HG03280 (cell line): ENCODE data around the gene PRKD1.
"Not testable (repeated sequence)": the region's sequence is repeated elsewhere in the genome, so short reads cannot be mapped to it uniquely, and the experiment has no call there.

ENCODE experiments used
- ATAC-seq: cut with Tn5 transposase; IDR thresholded peaks from one replicate; pipeline ENCODE4 v1.9.1; 2021; ENCODE audit warnings: mild to moderate bottlenecking, moderate library complexity; ENCODE audit not compliant: unreplicated experiment

PRKD1 gene

DNA sequence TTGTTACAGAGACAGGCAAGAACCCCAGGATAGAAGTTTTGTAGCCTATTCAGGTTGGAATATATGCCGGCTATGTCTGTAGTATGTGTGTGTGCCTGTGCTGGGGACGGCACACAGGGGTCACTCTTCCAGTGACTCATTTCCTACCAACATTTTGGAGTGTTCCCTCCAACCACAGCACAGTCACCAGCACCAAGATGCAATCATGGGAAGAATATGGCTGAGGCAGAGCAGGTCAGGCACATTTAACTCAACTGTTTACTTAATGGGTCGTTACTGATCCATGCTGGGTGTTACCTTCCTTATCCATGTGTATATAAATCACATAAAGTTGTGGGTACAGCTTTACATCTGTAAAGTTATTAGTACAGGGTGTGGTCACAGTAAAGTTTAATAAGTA is 178.3 kb downstream of the PRKD1 start:
- no peak for ATAC-seq

DNA sequence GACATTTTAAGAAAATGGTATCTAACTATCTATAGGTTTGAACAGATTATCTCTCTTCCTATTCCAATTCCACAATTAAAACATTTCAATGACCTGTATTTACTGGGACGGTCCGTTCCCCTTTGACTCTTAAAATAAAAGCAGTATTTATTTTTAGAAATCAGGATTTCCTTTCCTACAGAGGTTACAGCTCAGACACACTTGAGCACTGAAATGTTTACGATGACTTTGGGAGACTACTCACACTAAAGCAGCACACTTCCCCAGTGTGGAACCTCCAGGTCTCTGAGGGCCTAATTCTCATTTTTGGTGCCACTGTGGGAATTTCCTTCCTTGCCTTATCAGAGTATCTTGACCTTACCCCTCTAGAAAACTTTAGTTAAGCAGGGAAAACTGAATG is 181.8 kb downstream of the PRKD1 start:
- ATAC-seq, result no peak

DNA sequence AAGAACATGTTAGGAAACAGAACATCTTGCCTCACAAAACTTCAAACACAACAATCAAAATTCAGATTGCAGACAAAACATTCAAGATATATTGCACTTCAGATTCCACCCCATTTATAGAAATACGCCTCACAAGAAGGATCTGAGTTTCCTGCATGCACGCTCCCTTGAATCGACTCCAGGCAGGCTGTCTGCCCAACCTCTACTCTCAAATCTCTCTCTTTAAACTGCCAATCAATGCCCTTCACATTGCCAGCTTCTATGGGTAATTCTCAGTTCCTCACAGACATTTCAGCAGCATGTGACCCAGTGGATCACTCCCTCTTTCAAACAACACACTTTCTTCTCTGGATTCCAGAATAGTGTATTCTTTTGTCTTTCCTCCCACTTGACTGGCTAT is 184.1 kb downstream of the PRKD1 start:
- no peak for ATAC-seq

GRCh38 chr14:29741909-29742401 is 185.7 kb downstream of the PRKD1 start:
- ATAC-seq, result no peak

- ATAC-seq, result no peak
Observed at GRCh38 chr14:29740491-29740890, 187.2 kb downstream of the PRKD1 start.

- ATAC-seq, result no peak
Observed at GRCh38 chr14:29738950-29739349, 188.7 kb downstream of the PRKD1 start.

- no peak for ATAC-seq
Observed at GRCh38 chr14:29738056-29738455, 189.6 kb downstream of the PRKD1 start.

DNA sequence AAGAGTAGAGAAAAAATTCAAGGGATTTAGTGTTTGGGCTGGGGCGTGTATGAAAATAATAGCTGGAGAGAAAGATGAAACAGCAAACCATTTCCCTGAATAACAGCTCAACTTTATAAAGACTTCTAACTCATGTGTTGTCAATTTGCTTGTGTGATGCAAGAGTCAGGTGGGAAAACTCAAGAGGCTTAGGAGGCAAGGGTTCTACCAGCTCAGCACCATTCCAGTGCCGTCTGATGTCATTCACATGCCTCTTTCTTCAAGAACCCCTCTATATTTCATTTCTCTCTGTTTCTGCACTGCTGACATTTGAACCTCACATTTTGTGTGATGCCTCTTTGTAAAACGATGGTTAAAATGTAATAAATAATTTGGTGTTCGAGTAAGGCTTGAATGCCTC is 192.2 kb downstream of the PRKD1 start:
- ATAC-seq, result no peak

- no peak for ATAC-seq
Observed at GRCh38 chr14:29734732-29735131, 192.9 kb downstream of the PRKD1 start.

DNA sequence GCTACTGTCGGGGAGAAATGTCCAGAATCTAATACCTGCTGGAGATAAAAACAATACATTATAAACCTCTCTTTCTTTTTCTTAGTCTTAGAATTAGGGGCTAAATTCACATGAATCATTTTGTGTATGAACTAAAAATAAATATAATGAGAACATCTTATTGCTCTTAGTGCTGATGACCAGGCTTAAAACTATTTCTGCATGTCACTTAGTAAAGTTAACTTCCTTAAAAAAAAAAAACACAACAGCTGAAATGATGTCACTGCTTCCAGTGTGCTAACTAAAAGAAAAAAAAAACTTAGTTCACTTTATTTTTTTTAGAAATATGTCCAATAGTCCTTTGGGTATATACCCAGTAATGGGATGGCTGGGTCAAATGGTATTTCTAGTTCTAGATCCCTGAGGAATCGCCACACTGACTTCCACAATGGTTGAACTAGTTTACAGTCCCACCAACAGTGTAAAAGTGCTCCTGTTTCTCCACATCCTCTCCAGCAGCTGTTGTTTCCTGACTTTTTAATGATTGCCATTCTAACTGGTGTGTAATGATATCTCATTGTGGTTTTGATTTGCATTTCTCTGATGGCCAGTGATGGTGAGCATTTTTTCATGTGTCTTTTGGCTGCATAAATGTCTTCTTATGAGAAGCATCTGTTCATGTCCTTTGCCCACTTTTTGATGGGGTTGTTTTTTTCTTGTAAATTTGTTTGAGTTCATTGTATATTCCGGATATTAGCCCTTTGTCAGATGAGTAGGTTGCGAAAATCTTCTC is 200.9 kb downstream of the PRKD1 start:
- not testable (repeated sequence) for ATAC-seq

DNA sequence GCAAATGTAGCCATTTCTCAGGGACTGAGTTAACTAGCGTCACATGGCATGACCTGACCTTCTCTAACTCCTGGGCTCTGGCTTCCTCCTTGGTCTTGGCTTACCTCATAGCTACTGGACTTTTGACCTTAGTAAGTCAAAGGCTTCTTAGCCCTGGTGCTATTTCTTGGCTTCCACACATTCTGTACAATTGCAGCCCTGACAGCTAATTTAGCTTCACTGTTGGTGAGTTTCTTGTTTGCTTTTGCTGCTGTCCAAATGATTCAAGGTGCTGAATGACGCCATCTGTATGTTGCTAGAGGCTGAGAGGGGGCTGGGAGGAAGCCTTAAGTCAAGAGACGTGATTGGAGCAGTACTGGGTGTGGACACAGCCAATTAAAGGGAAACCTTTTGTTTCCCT is 202.7 kb downstream of the PRKD1 start:
- ATAC-seq, result no peak

- ATAC-seq, result no peak
Observed at GRCh38 chr14:29722831-29723230, 204.8 kb downstream of the PRKD1 start.

DNA sequence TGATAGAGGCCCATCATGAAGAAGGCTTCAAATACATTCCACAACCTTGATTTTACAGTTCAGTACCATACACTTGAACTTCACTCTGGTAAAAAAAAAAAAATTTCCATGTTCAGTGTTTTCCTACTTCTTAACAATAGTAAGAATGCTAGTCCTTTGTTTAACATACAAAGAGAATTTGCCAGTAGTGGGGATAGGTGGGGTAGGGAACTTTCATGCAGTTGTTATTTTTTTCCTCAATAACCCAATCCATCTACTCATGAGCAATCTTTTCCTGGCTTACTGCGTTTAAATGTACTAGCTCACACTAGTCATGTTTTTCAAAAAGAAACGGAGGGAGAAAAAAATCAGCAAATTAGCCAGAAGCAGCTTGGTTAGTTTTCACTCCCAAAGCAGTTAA is 206.1 kb downstream of the PRKD1 start:
- ATAC-seq, result no peak

GRCh38 chr14:29717901-29718300 is 209.7 kb downstream of the PRKD1 start:
- no peak for ATAC-seq

DNA sequence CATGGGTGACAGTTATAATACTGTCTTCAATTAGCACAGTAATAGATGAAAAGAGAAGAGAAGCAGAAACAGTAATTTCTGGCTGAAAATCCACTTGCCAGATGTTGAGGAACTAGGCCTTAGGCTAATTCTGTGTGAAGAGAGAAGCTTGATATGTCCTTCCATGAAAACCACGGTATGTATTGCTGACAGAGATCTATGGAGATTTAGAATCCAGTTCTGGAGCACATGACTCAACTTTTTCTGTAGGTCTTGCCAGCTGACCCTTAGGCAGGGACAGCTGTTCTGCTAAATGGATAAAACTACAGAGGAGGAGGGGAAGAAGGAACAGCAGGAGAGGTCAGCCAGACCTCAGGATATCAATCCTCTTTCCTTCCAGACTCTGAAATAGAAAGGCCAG is 211.5 kb downstream of the PRKD1 start:
- ATAC-seq, result no peak

GRCh38 chr14:29712601-29713000 is 215.0 kb downstream of the PRKD1 start:
- ATAC-seq, result no peak

- no peak for ATAC-seq
Observed at GRCh38 chr14:29710015-29710414, 217.6 kb downstream of the PRKD1 start.

GRCh38 chr14:29709490-29709889 is 218.2 kb downstream of the PRKD1 start:
- ATAC-seq, result no peak

DNA sequence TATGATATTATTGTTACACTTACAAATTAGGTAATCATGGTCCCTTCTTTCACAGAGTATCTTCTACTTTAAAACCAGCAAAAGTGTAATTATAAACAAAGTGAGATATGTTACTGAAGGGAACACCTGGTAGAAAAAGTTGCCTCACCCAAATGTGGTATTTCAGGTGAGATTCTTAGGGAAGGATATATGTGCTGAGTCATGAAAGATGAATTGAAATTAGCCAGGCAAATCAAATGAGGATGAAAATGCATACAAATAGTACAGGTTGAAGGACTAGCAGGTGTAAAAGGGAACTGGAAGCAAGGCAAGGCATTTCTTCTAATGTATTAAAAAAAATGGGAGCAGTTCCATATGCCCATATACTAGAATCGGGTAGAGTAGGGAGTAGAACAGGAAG is 220.9 kb downstream of the PRKD1 start:
- no peak for ATAC-seq

- ATAC-seq, result no peak
Observed at GRCh38 chr14:29705801-29706200, 221.8 kb downstream of the PRKD1 start.

GRCh38 chr14:29689597-29689996 is 238.1 kb downstream of the PRKD1 start:
- ATAC-seq, result not testable (repeated sequence)

- ATAC-seq, result no peak
Observed at GRCh38 chr14:29687866-29688265, 239.8 kb downstream of the PRKD1 start.
